H1 (cell line): ENCODE measurements around the gene ACVR2B. TPM values are rescaled to one million over a fixed set of nuclear protein-coding genes. Genes with fewer than 3 reads are reported as not detected.

Source experiments
- CTCF ChIA-PET: fragments of 300-600 bp; sonication (Branson Sonifier 250); formaldehyde crosslinking; loops from one replicate; lab custom pipeline; 2021; ENCODE audit not compliant: partially characterized antibody; lab: Charles Lee
- POLR2A ChIA-PET: fragments of 300-600 bp; sonication (Branson Sonifier 250); formaldehyde crosslinking; loops from one replicate; lab custom pipeline; 2021; ENCODE audit warnings: inconsistent platforms; ENCODE audit not compliant: partially characterized antibody; lab: Charles Lee
- DNase-seq, 2 experiments: peaks; one replicate each; pipeline versions ENCODE4 v3.0.0 to v3.0.0-alpha.2; 2010 to 2022; ENCODE audit warnings: low spot score in 2 of 2, low read depth in 1 of 2, mixed read lengths in 1 of 2
- FAIRE-seq: peaks from 2 replicates; lab custom pipeline; 2011; peaks lifted over from hg19 to GRCh38; lab: Jason Lieb, UNC
- H2AFZ ChIP-seq: 2 replicates; pipeline ENCODE4 v1.8.1; 2012; ENCODE audit warnings: low read length, inconsistent platforms
- H2AK5ac ChIP-seq: 2 replicates; pipeline ENCODE4 v1.6.1; 2013; ENCODE audit warnings: low read depth, low read length
- H2BK120ac ChIP-seq: replicated peaks from 2 replicates; pipeline ENCODE3; 2013; ENCODE audit warnings: low read depth, low read length, inconsistent platforms
- H2BK12ac ChIP-seq: 2 replicates; pipeline ENCODE4 v1.6.1; 2013; ENCODE audit warnings: low read depth, low read length
- H2BK15ac ChIP-seq: 2 replicates; pipeline ENCODE4 v1.6.1; 2013; ENCODE audit warnings: low read length
- H2BK20ac ChIP-seq: 2 replicates; pipeline ENCODE4 v1.6.1; 2013; ENCODE audit warnings: low read length
- H2BK5ac ChIP-seq: 2 replicates; pipeline ENCODE4 v1.6.1; 2013; ENCODE audit warnings: low read depth, low read length
- H3K14ac ChIP-seq: 2 replicates; pipeline ENCODE4 v1.6.1; 2013; ENCODE audit warnings: inconsistent platforms; ENCODE audit not compliant: insufficient read length
- H3K18ac ChIP-seq: 2 replicates; pipeline ENCODE4 v1.6.1; 2013; ENCODE audit warnings: low read length; ENCODE audit errors: extremely low read depth
- H3K23ac ChIP-seq: 2 replicates; pipeline ENCODE4 v1.6.1; 2013; ENCODE audit warnings: inconsistent platforms; ENCODE audit not compliant: insufficient read length
- H3K23me2 ChIP-seq: 2 replicates; pipeline ENCODE4 v1.6.1; 2013; ENCODE audit warnings: low read depth, low read length
- H3K27ac ChIP-seq: 2 replicates; pipeline ENCODE4 v1.6.1; 2011; ENCODE audit warnings: low read depth, low read length, inconsistent platforms
- H3K27me3 ChIP-seq, 4 experiments: replicated peaks in 1 of 4; 1 replicate in 1 of 4; 2 replicates in 3 of 4; pipeline versions ENCODE4 v1.6.1 to v1.8.1; 2011 to 2013; ENCODE audit warnings: low read length in 3 of 4, mild to moderate bottlenecking in 3 of 4, inconsistent platforms in 2 of 4, mixed read lengths in 2 of 4, moderate library complexity in 1 of 4; ENCODE audit not compliant: control insufficient read depth in 3 of 4, insufficient read depth in 3 of 4; ENCODE audit errors: extremely low read depth in 1 of 4
- H3K36me3 ChIP-seq, 4 experiments: 2 replicates each; pipeline versions ENCODE4 v1.6.1 to v1.8.1; 2011 to 2013; ENCODE audit warnings: mild to moderate bottlenecking in 4 of 4, low read length in 3 of 4, moderate library complexity in 2 of 4, control low read depth in 1 of 4, inconsistent platforms in 1 of 4; ENCODE audit not compliant: insufficient read depth in 4 of 4, control insufficient read depth in 2 of 4
- H3K4ac ChIP-seq: replicated peaks from 2 replicates; pipeline ENCODE3; 2013; ENCODE audit warnings: low read length, low read depth, mixed read lengths, inconsistent platforms; ENCODE audit not compliant: insufficient read length
- H3K4me1 ChIP-seq, 4 experiments: replicated peaks in 1 of 4; 1 replicate in 1 of 4; 2 replicates in 3 of 4; pipeline versions ENCODE4 v1.6.1 to v1.8.1; 2011 to 2013; ENCODE audit warnings: low read length in 3 of 4, inconsistent platforms in 2 of 4, mixed read lengths in 1 of 4; ENCODE audit not compliant: insufficient read depth in 4 of 4, control insufficient read depth in 3 of 4
- H3K4me2 ChIP-seq, 2 experiments: 2 replicates each; pipeline versions ENCODE4 v1.6.1 to v1.8.1; 2011 to 2013; ENCODE audit warnings: low read depth in 2 of 2, low read length in 2 of 2, control low read depth in 1 of 2, inconsistent platforms in 1 of 2, mild to moderate bottlenecking in 1 of 2; ENCODE audit not compliant: insufficient read depth in 1 of 2
- H3K4me3 ChIP-seq, 4 experiments: fragments of 200-600, 300-600 bp in 1 of 4; sonication (generic), shearing (Covaris generic), sonication (Bioruptor Twin) in 1 of 4; 2 replicates each; pipeline versions ENCODE4 v1.5.1 to v1.8.1; 2011 to 2016; ENCODE audit warnings: low read length in 4 of 4, low read depth in 3 of 4, control low read depth in 2 of 4, inconsistent platforms in 2 of 4, mild to moderate bottlenecking in 2 of 4, mixed read lengths in 1 of 4, moderate library complexity in 1 of 4; ENCODE audit not compliant: insufficient read depth in 2 of 4; ENCODE audit errors: extremely low read depth in 1 of 4
- H3K56ac ChIP-seq: replicated peaks from 2 replicates; pipeline ENCODE3; 2013; ENCODE audit warnings: low read depth, mild to moderate bottlenecking, mixed read lengths, low read length, inconsistent platforms; ENCODE audit not compliant: insufficient read length
- H3K79me1 ChIP-seq: 2 replicates; pipeline ENCODE4 v1.6.1; 2013; ENCODE audit warnings: low read depth, low read length, control low read depth
- H3K79me2 ChIP-seq, 2 experiments: 2 replicates each; pipeline versions ENCODE4 v1.6.1 to v1.8.1; 2012 to 2013; ENCODE audit warnings: low read length in 2 of 2, mild to moderate bottlenecking in 2 of 2, inconsistent platforms in 1 of 2; ENCODE audit not compliant: insufficient read depth in 2 of 2, control insufficient read depth in 1 of 2
- H3K9ac ChIP-seq, 4 experiments: replicated peaks in 1 of 4; 1 replicate in 1 of 4; 2 replicates in 3 of 4; pipeline versions ENCODE4 v1.6.1 to v1.8.1; 2011 to 2013; ENCODE audit warnings: low read depth in 3 of 4, low read length in 3 of 4, control low read depth in 2 of 4, mild to moderate bottlenecking in 2 of 4, moderate library complexity in 2 of 4, inconsistent platforms in 1 of 4; ENCODE audit errors: extremely low read depth in 1 of 4
- H3K9me3 ChIP-seq, 2 experiments: 2 replicates each; pipeline versions ENCODE4 v1.6.1 to v1.8.1; 2012 to 2013; ENCODE audit warnings: mild to moderate bottlenecking in 2 of 2, moderate library complexity in 2 of 2, control low read depth in 1 of 2, inconsistent platforms in 1 of 2, low read depth in 1 of 2, low read length in 1 of 2, mixed read lengths in 1 of 2; ENCODE audit not compliant: insufficient read depth in 2 of 2
- H4K20me1 ChIP-seq, 2 experiments: replicated peaks in 1 of 2; 2 replicates each; pipeline versions ENCODE3 to v1.8.1; 2011 to 2013; ENCODE audit warnings: inconsistent platforms in 2 of 2, low read length in 2 of 2, mild to moderate bottlenecking in 1 of 2; ENCODE audit not compliant: insufficient read depth in 2 of 2, control insufficient read depth in 1 of 2
- H4K5ac ChIP-seq: 2 replicates; pipeline ENCODE4 v1.6.1; 2013; ENCODE audit warnings: low read length, low read depth, mixed read lengths, inconsistent platforms; ENCODE audit not compliant: insufficient read length
- H4K8ac ChIP-seq: 2 replicates; pipeline ENCODE4 v1.8.0; 2013; ENCODE audit warnings: mild to moderate bottlenecking, moderate library complexity, low read length, inconsistent platforms; ENCODE audit not compliant: insufficient read depth; ENCODE audit errors: extremely low read depth
- H4K91ac ChIP-seq: replicated peaks from 2 replicates; pipeline ENCODE3; 2013; ENCODE audit warnings: low read length, mixed read lengths, inconsistent platforms; ENCODE audit not compliant: insufficient read length
- CBX8 ChIP-seq: fragments of 300-800, 300-1000 bp; sonication (generic); IDR thresholded peaks from 2 replicates; pipeline ENCODE4 v1.7.1; 2016; ENCODE audit warnings: low read depth, low read length, borderline replicate concordance
- RAD21 ChIP-seq, 2 experiments: IDR thresholded peaks in 1 of 2; conservative IDR thresholded peaks in 1 of 2; 2 replicates each; pipeline ENCODE4 v1.6.1; 2011; ENCODE audit warnings: low read depth in 2 of 2, low read length in 2 of 2, improper control_type of control experiment in 1 of 2, inconsistent platforms in 1 of 2, mild to moderate bottlenecking in 1 of 2, moderate library complexity in 1 of 2
- RFX5 ChIP-seq: IDR thresholded peaks from 2 replicates; pipeline ENCODE4 v1.6.1; 2011; ENCODE audit warnings: low read depth, low read length, improper control_type of control experiment, borderline replicate concordance
- RNF2 ChIP-seq: fragments of 200-900, 300-1000 bp; sonication (generic); IDR thresholded peaks from 2 replicates; pipeline ENCODE4 v1.7.1; 2016; ENCODE audit warnings: borderline replicate concordance, low read depth, mild to moderate bottlenecking, antibody characterized with exemption, low read length; ENCODE audit not compliant: poor library complexity, severe bottlenecking; ENCODE audit errors: missing control alignments
- SUZ12 ChIP-seq: fragments of 200-600 bp; sonication (generic); IDR thresholded peaks from 2 replicates; pipeline ENCODE4 v1.6.1; 2012; ENCODE audit warnings: mild to moderate bottlenecking, inconsistent platforms, low read length, moderate library complexity, mixed read lengths
- TEAD4 ChIP-seq: IDR thresholded peaks from 2 replicates; pipeline ENCODE4 v1.6.1; 2012; ENCODE audit warnings: low read depth, low read length, inconsistent platforms, mixed read lengths
- WGBS, 2 experiments: shearing (Covaris generic) in 1 of 2; methylation state at CpG; one replicate each; pipeline versions ENCODE4 v1.1.6 to v1.1.7; 2013 to 2015; ENCODE audit warnings: low lambda C conversion rate in 2 of 2, mixed read lengths in 2 of 2, inconsistent platforms in 1 of 2, low coverage in 1 of 2, missing lambda C conversion rate in 1 of 2; ENCODE audit not compliant: insufficient replicate concordance in 2 of 2, insufficient coverage in 1 of 2, insufficient read length in 1 of 2; ENCODE audit errors: extremely low coverage in 1 of 2, missing lambda C conversion rate in 1 of 2; 5-methylcytosine and 5-hydroxymethylcytosine counted together
- polyA plus RNA-seq, 7 experiments: library from polyadenylated mRNA; depleted of rRNA in 3 of 7; stranded (reverse) in 5 of 7; unstranded in 2 of 7; fragments of >200 nt in 5 of 7; fragments of 200-250 nt in 2 of 7; gene quantifications; 1 replicate in 5 of 7; 2 replicates in 1 of 7; 4 replicates in 1 of 7; pipeline versions ENCODE4 v1.2.1 to v1.2.3, GENCODE V29; 2011 to 2013; ENCODE audit warnings: missing spikeins in 2 of 7, mixed read lengths in 2 of 7
- total RNA-seq: library from RNA; stranded (reverse); fragmentation: NEBNext Ultra II Directional; extraction: Animal tissue kit (Norgen Biotek cat#: 25700); gene quantifications from 2 replicates; pipeline ENCODE4 v1.2.1, GENCODE V29; 2021
- TF ChIP-seq, protein P1 (sequence below): IDR thresholded peaks from 2 replicates; pipeline ENCODE4 v1.6.1; 2012; ENCODE audit warnings: inconsistent platforms
- TF ChIP-seq, protein P2 (sequence below): IDR thresholded peaks from 2 replicates; pipeline ENCODE4 v1.6.1; 2011; ENCODE audit warnings: low read length, improper control_type of control experiment

ACVR2B gene
- total and polyA plus RNA-seq, 2 of the 8 experiments (the other 6 are each of a cell fraction or from before 2014, with no cell fraction given), result 24.7 to 109 TPM

- Histone ChIP-seq H2BK120ac (no peak overlapping the region), H3K79me2 (no peaks in the 10 kb centered on the region), H3K14ac (no peak overlapping the region), H3K4me2 (no peak overlapping the region), H3K56ac (no peak overlapping the region), H4K20me1 (no peaks in the 10 kb centered on the region), H2AFZ (no peak overlapping the region), H2BK15ac (no peak overlapping the region), H3K4me1 (peaks cover 0 to 2% (median 0%) of the 10 kb centered on the region in 4 experiments; a peak in 1 of 7 replicates), H2BK5ac (no peak overlapping the region), H3K9me3 (no peaks in the 10 kb centered on the region), H3K36me3 (peaks cover 0 to 9% (median 1%) of the 10 kb centered on the region in 4 experiments; a peak in 4 of 8 replicates), H3K23me2 (no peaks in the 10 kb centered on the region), H2BK12ac (no peak overlapping the region), H4K8ac (no peak overlapping the region), H3K9ac (no peak overlapping the region), H2BK20ac (no peak overlapping the region), H3K27me3 (no peaks in the 10 kb centered on the region), H3K18ac (no peak overlapping the region), H3K4ac (no peak overlapping the region), H3K4me3 (no peak overlapping the region), H2AK5ac (no peak overlapping the region), H3K27ac (no peak overlapping the region), H4K5ac (no peak overlapping the region), H3K23ac (no peak overlapping the region), H4K91ac (no peak overlapping the region), H3K79me1 (no peaks in the 10 kb centered on the region; the same call in none of the 2 replicates)
- no peak for FAIRE-seq
- 94% methylated on average over 4 of the region's 4 CpGs; no CpG with 5 or more reads in 1 of the 2 experiments for WGBS, 2 experiments
- DNase-seq, result no peak
- ChIA-PET CTCF (interaction anchor here (0.7 to 1.3 kb wide), 5 partner anchors 29 to 384 kb away, joined by 3 to 6 read pairs (median 3); no protein-coding TSS in a partner anchor), POLR2A (interaction anchor here (1.2 kb wide), 1 partner anchor 169 kb away, joined by 3 read pairs; no protein-coding TSS in a partner anchor)
- TF ChIP-seq RNF2, result no peak
- no peak for TF ChIP-seq RFX5
- TF ChIP-seq SUZ12, result no peak
- TF ChIP-seq RAD21 (IDR thresholded peaks at IDR 0.05 in 1 of 2, conservative IDR thresholded peaks at IDR 0.05 in 1 of 2; ENCODE audit: low read depth in 2 of 2, low read length in 2 of 2), result no peak
- TF ChIP-seq, protein P1, sequence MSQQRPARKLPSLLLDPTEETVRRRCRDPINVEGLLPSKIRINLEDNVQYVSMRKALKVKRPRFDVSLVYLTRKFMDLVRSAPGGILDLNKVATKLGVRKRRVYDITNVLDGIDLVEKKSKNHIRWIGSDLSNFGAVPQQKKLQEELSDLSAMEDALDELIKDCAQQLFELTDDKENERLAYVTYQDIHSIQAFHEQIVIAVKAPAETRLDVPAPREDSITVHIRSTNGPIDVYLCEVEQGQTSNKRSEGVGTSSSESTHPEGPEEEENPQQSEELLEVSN, result no peak
- TF ChIP-seq, protein P2, sequence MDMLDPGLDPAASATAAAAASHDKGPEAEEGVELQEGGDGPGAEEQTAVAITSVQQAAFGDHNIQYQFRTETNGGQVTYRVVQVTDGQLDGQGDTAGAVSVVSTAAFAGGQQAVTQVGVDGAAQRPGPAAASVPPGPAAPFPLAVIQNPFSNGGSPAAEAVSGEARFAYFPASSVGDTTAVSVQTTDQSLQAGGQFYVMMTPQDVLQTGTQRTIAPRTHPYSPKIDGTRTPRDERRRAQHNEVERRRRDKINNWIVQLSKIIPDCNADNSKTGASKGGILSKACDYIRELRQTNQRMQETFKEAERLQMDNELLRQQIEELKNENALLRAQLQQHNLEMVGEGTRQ, result no peak
- TF ChIP-seq TEAD4, result no peak
- no peak for TF ChIP-seq CBX8
Measured at GRCh38 chr3:38493031-38493430, 39.3 kb downstream of the ACVR2B start.
